ENCODE measurements around the gene TOMT. TPM values are rescaled to one million over a fixed set of nuclear protein-coding genes. Genes with fewer than 3 reads are reported as not detected.

The TOMT gene
- total RNA-seq, 1 experiment from 2014 or later, result not detected

DNA sequence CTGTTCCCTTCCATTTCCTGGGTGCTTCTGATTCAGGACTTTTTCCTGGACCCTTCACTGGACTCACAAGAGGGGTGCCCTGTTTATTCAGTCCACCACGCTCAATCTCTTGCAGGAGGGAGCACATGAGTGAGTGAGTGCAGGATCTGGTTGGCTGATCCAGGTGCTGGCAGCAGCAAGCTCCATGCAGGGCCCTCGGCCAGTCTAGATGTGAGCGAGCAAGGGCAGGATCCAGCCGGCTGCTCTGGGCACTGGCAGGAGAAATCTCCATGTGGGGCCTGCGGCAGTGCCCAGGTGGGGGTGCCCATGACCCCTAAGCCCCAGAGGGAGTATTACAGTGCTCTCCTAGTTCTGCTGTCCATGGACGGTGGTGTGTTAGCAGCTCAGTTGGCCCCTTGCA is 18.3 kb downstream of the TOMT start:
- Mint-ChIP-seq H3K27ac (no peak overlapping the region), H3K27me3 (ENCODE audit: low read depth) (peaks cover 70% of the 10 kb centered on the region), H3K4me1 (no peaks in the 10 kb centered on the region), H3K4me3 (no peak overlapping the region), H3K9me3 (peaks cover 58% of the 10 kb centered on the region), H3K36me3 (peaks cover 25% of the 10 kb centered on the region)
- POLR2A ChIA-PET, result no interaction called here
- DNase-seq (ENCODE audit: low spot score) (no peak), ATAC-seq (no peak)
- CTCF ChIA-PET, result interaction anchor here (0.6 kb wide), 1 partner anchor 547 kb away, joined by 4 read pairs; no protein-coding TSS in a partner anchor
- TF ChIP-seq MAX (CRISPR knock-in tag; IDR thresholded peaks at IDR 0.05), result no peak
- TF ChIP-seq NR1H2 (CRISPR knock-in tag; IDR thresholded peaks at IDR 0.05), result no peak
- TF ChIP-seq, protein P1, sequence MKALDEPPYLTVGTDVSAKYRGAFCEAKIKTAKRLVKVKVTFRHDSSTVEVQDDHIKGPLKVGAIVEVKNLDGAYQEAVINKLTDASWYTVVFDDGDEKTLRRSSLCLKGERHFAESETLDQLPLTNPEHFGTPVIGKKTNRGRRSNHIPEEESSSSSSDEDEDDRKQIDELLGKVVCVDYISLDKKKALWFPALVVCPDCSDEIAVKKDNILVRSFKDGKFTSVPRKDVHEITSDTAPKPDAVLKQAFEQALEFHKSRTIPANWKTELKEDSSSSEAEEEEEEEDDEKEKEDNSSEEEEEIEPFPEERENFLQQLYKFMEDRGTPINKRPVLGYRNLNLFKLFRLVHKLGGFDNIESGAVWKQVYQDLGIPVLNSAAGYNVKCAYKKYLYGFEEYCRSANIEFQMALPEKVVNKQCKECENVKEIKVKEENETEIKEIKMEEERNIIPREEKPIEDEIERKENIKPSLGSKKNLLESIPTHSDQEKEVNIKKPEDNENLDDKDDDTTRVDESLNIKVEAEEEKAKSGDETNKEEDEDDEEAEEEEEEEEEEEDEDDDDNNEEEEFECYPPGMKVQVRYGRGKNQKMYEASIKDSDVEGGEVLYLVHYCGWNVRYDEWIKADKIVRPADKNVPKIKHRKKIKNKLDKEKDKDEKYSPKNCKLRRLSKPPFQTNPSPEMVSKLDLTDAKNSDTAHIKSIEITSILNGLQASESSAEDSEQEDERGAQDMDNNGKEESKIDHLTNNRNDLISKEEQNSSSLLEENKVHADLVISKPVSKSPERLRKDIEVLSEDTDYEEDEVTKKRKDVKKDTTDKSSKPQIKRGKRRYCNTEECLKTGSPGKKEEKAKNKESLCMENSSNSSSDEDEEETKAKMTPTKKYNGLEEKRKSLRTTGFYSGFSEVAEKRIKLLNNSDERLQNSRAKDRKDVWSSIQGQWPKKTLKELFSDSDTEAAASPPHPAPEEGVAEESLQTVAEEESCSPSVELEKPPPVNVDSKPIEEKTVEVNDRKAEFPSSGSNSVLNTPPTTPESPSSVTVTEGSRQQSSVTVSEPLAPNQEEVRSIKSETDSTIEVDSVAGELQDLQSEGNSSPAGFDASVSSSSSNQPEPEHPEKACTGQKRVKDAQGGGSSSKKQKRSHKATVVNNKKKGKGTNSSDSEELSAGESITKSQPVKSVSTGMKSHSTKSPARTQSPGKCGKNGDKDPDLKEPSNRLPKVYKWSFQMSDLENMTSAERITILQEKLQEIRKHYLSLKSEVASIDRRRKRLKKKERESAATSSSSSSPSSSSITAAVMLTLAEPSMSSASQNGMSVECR (CRISPR knock-in tag; IDR thresholded peaks at IDR 0.05; ENCODE audit: borderline replicate concordance), result no peak
- no peak for TF ChIP-seq ZNF532 (CRISPR knock-in tag; IDR thresholded peaks at IDR 0.05; ENCODE audit: borderline replicate concordance)
- no peak for TF ChIP-seq AFF4 (CRISPR knock-in tag; IDR thresholded peaks at IDR 0.05; ENCODE audit: borderline replicate concordance)

DNA sequence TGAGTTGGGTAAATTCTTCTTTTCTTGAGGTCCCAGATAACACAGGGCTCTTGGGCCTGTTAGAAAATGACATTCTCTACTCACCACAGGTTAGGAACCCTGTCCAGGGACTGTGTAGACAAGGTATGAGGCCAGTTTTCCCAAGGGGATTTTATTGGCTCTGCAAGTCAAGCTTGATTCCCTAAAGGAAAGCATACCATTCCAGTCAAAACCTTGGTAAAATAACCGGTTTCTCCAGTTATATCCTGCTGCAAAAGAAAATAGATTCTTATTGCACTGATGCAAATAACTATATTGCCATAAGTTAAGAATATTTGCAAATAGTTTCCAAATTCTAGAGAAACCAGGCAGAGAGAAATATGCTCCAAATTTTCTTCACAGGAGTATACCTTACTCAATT is 20.2 kb downstream of the TOMT start:
- H3K27me3 Mint-ChIP-seq (ENCODE audit: low read depth), result peaks cover 72% of the 10 kb centered on the region
- CTCF ChIA-PET, result no interaction called here
- H3K9me3 Mint-ChIP-seq, result peaks cover 68% of the 10 kb centered on the region
- no peak overlapping the region for H3K4me3 Mint-ChIP-seq
- no peak for ATAC-seq
- H3K36me3 Mint-ChIP-seq, result peaks cover 29% of the 10 kb centered on the region
- no peak overlapping the region for H3K27ac Mint-ChIP-seq
- POLR2A ChIA-PET, result no interaction called here
- DNase-seq (ENCODE audit: low spot score), result no peak
- TF ChIP-seq ATF1 (CRISPR knock-in tag; IDR thresholded peaks at IDR 0.05) (no peak), MAX (CRISPR knock-in tag; IDR thresholded peaks at IDR 0.05) (no peak), NFATC4 (CRISPR knock-in tag; IDR thresholded peaks at IDR 0.05) (no peak), CREB1 (CRISPR knock-in tag; IDR thresholded peaks at IDR 0.05) (no peak), ZNF512 (CRISPR knock-in tag; IDR thresholded peaks at IDR 0.05; ENCODE audit: borderline replicate concordance) (no peak), AR (CRISPR knock-in tag; IDR thresholded peaks at IDR 0.05) (no peak)
- no peaks in the 10 kb centered on the region for H3K4me1 Mint-ChIP-seq
